Osteocyte (in vitro differentiated cells): Measurements from ENCODE around the gene IPP. TPM values are rescaled to one million over a fixed set of nuclear protein-coding genes. Genes with fewer than 3 reads are reported as not detected.

ENCODE experiments used
- DNase-seq: peaks from one replicate; pipeline ENCODE4 v3.0.0; 2021; ENCODE audit warnings: mixed read lengths; ENCODE audit not compliant: unreplicated experiment; ENCODE audit errors: extremely low spot score
- H3K27ac Mint-ChIP-seq: one replicate; pipeline ENCODE4 v1.8.0; 2021; ENCODE audit warnings: mild to moderate bottlenecking, mixed read lengths; ENCODE audit not compliant: unreplicated experiment
- H3K27me3 Mint-ChIP-seq: one replicate; pipeline ENCODE4 v1.8.0; 2021; ENCODE audit warnings: mixed read lengths; ENCODE audit not compliant: unreplicated experiment
- H3K36me3 Mint-ChIP-seq: one replicate; pipeline ENCODE4 v1.8.0; 2021; ENCODE audit warnings: mixed read lengths; ENCODE audit not compliant: unreplicated experiment
- H3K4me1 Mint-ChIP-seq: one replicate; pipeline ENCODE4 v1.8.0; 2021; ENCODE audit warnings: mixed read lengths; ENCODE audit not compliant: unreplicated experiment
- H3K4me3 Mint-ChIP-seq: one replicate; pipeline ENCODE4 v1.8.0; 2021; ENCODE audit warnings: mild to moderate bottlenecking, moderate library complexity, mixed read lengths; ENCODE audit not compliant: unreplicated experiment
- H3K9me3 Mint-ChIP-seq: one replicate; pipeline ENCODE4 v1.8.0; 2021; ENCODE audit warnings: mixed read lengths; ENCODE audit not compliant: unreplicated experiment
- total RNA-seq: library from RNA; stranded (reverse); gene quantifications from 2 replicates; pipeline ENCODE4 v1.2.1, GENCODE V29; 2021
- TF ChIP-seq, protein P1 (sequence below): fragments of 200-600 bp; sonication (generic); IDR thresholded peaks from 2 replicates; pipeline ENCODE4 v1.5.0; 2021; ENCODE audit warnings: antibody characterized with exemption, mild to moderate bottlenecking, moderate library complexity

IPP gene
- total RNA-seq, 1 donor from 2014 or later: 21.9 TPM

DNA sequence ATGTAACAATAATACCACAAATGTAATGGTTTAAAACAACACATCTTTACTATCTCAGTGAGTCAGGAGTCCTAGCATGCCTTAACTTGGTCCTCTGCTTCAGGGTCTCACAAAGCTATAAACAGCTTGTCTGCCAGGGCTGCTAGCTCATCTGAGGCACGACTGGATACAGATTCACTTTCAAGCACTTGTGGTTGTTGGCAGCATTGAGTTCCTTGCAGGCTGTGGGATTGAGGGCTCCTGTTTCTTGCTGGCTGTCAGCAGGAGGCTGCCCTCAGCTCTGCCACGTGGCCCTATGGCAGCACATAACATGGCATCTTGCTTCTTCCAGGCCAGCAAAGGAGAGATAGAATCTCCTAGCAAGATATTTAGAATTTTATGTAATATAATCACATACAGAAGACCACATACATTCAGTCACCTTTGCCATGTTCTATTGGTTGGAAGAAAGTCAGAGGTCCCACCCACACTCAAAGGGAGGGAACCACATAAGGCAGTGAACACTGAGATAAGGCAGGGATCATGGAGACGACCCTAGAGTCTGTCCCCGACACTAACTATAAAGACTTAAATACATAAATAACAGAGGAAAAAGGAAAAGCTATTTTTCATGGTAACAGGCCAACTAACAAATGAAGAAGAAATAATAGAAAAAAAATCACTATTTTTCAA is 18.9 kb upstream of the IPP start:
- H3K27ac Mint-ChIP-seq: peak overlapping the region; percentile 19
- H3K27me3 Mint-ChIP-seq: no peaks in the 10 kb centered on the region
- H3K36me3 Mint-ChIP-seq: no peaks in the 10 kb centered on the region
- H3K4me1 Mint-ChIP-seq: peaks cover 16% of the 10 kb centered on the region
- TF ChIP-seq, protein P1, sequence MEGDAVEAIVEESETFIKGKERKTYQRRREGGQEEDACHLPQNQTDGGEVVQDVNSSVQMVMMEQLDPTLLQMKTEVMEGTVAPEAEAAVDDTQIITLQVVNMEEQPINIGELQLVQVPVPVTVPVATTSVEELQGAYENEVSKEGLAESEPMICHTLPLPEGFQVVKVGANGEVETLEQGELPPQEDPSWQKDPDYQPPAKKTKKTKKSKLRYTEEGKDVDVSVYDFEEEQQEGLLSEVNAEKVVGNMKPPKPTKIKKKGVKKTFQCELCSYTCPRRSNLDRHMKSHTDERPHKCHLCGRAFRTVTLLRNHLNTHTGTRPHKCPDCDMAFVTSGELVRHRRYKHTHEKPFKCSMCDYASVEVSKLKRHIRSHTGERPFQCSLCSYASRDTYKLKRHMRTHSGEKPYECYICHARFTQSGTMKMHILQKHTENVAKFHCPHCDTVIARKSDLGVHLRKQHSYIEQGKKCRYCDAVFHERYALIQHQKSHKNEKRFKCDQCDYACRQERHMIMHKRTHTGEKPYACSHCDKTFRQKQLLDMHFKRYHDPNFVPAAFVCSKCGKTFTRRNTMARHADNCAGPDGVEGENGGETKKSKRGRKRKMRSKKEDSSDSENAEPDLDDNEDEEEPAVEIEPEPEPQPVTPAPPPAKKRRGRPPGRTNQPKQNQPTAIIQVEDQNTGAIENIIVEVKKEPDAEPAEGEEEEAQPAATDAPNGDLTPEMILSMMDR: no peak
- H3K9me3 Mint-ChIP-seq: no peaks in the 10 kb centered on the region
- no peak overlapping the region for H3K4me3 Mint-ChIP-seq
- no peak for DNase-seq

DNA sequence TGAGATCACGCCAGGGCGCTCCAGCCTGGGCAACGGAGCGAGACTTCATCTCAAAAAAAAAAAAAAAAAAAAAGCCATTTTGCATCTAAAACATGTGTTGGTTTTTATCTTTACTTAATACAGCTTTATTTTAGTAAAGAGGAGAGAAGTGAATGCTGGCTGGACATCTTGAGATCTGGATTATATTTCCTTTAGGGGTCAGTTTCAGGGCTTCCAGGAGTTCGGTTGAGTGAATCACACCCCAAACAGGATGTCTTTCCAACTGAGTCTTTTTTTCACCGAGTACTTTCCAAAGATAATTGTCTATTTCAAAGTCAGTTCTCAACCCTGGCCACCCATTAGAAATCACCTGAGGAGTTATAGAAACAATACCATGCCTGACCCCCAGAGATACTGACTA is 16.6 kb upstream of the IPP start:
- Mint-ChIP-seq H3K4me1 (peaks cover 18% of the 10 kb centered on the region), H3K9me3 (no peaks in the 10 kb centered on the region), H3K36me3 (no peaks in the 10 kb centered on the region), H3K4me3 (no peak overlapping the region), H3K27me3 (no peaks in the 10 kb centered on the region), H3K27ac (no peak overlapping the region)
- TF ChIP-seq, protein P1: no peak
- no peak for DNase-seq

DNA sequence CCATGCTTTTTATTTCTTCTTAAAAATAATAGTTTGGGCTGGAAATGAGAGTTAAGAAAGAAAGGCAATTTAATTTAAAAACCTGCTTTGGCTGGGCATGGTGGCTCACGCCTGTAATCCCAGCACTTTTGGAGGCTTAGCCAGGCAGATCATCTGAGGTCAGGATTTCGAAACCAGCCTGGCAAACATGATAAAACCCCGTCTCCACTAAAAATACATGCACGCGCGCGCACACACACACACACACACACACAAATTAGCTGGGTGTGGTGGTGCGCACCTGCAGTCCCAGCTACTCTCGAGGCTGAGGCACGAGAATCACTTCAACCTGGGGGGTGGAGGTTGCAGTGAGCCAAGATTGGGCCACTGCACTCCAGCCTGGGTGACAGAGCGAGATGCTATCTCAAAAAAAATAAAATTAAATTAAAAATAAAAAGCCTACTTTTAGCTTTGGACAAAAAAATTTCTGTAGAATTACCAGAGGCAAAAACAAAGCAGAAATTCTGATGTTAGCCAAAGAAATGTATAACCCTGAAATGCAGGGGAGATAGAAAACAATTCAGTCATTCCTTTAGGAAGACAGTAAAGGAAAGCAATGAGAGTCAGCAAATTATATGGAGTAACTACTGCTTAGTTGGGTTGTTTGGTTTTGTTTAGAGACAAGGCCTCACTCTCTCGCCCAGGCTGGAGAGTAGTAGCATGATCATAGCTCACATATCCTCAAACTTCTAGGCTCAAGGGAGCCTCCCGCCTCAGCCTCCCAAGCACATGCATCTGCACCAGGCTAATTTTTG is 15.7 kb upstream of the IPP start:
- no peak for DNase-seq
- H3K4me3 Mint-ChIP-seq: no peak overlapping the region
- H3K4me1 Mint-ChIP-seq: peaks cover 18% of the 10 kb centered on the region
- no peaks in the 10 kb centered on the region for H3K27me3 Mint-ChIP-seq
- H3K9me3 Mint-ChIP-seq: no peaks in the 10 kb centered on the region
- H3K36me3 Mint-ChIP-seq: no peaks in the 10 kb centered on the region
- TF ChIP-seq, protein P1: no peak
- H3K27ac Mint-ChIP-seq: no peak overlapping the region

DNA sequence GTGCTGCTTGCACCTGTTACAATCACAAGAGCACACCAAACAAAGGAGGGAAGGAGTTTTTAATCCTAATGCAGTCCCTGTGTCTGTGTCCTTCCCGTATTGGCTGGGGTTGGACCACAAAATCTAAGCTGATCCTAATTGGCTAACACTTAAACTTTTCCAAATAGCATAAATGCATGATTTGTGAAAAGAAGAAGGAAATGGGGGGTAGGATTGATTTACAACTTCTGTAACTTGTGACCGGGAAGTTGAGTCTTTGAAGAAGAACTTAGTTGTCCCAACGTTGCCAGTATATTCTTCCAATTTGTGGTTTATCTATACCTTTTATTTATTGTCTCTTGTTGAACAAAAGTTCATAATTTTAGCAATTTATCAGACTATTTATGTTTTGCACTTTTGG is 11.8 kb upstream of the IPP start:
- TF ChIP-seq, protein P1: no peak
- Mint-ChIP-seq H3K36me3 (no peaks in the 10 kb centered on the region), H3K4me1 (peaks cover 6% of the 10 kb centered on the region), H3K27me3 (no peaks in the 10 kb centered on the region), H3K4me3 (no peak overlapping the region), H3K27ac (no peak overlapping the region), H3K9me3 (no peaks in the 10 kb centered on the region)
- DNase-seq: no peak

DNA sequence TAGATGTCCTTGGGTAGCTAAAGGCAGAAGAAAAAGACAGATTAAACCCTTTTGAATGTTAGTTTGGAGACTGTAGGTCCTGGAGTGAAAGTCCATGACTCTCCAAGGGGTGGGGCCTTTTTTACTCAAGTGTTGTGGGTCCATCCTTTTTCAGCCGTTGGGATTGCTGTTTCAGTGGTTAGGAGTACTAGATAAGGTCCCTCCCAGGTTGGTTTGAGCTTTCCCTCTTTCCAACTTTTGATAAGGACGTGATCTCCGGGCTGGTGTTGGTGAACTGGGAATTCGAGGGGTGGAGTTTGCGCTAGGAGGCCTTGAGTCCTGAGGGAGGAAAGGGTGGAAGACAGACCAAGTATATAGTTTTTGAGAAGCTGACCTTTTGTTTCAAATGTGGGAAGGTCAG is 5.2 kb upstream of the IPP start:
- TF ChIP-seq, protein P1: no peak
- no peaks in the 10 kb centered on the region for H3K27me3 Mint-ChIP-seq
- no peak overlapping the region for H3K27ac Mint-ChIP-seq
- no peak for DNase-seq
- no peak overlapping the region for H3K4me3 Mint-ChIP-seq
- peaks cover 5% of the 10 kb centered on the region for H3K4me1 Mint-ChIP-seq
- no peaks in the 10 kb centered on the region for H3K9me3 Mint-ChIP-seq
- no peaks in the 10 kb centered on the region for H3K36me3 Mint-ChIP-seq
